Fibroblast of upper back skin (primary cell): ENCODE measurements around the gene RASL10A.

Source experiments
- DNase-seq: peaks from one replicate; pipeline ENCODE4 v3.0.0-alpha.2; 2013

Gene RASL10A

DNA sequence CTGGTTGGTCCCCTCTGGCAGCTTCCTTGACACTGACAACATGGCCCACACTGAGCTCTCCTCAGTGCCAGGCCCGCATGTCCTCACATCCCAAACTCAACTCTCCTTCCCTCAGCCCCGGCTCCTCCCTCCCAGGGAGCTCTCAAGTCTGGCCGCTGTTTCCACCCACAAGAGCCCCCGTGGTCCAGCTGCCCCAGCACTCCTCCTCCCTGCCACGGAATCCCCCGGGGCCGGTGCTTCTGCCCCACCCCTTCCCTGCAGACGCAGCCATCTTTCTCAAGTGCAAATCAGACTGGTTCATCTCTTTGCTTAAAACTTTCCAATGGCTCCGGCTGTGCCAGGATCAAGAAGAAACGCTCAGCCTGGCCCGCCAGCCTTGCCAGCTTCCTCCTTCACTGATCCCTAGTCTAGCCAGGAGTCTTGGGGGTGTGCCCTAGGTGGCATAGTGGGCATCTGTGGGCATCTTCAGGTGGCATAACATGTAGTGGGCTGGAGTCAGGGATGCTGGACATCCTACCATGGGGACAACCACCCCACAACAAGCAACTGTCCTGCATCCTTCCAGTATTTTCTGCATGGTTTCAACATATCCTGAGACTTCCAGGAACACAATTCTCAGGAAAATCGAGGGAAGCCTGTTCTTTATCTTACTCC is 22.3 kb upstream of the RASL10A start:
- no peak for DNase-seq

DNA sequence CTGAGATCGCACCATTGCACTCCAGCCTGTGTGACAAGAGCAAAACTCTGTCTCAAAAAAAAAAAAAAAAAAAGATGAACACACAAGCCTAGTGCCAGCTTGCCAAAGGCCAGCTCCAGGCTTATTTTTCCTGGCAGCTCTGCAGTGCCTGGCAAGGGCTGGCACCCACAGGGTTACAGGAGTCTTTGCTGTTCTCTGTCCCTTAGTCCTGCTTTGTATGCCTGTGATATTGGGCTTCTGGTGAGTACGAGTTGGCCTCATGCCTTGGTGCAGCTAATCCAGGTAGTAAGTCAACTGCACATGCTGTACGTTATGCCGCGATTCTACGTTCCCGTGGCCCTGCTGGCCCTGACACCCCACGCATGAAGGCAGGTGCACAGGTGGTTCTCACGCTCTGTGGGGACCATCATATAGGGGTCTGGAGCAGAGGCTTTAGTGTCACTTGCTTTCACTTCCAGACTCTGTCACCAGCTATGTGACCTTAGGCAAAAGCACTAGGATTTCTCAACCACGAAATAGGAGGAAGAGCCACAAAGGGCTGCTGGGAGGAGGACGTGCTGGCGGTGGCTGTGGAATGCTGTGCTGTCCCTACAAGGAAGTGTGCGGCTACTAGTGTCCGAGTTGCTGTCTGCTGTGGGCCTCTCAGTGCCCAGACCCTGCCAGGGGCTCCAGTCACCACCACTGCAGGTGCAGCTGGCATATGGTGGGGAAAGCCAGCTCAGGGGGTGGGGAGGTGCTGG is 21.4 kb upstream of the RASL10A start:
- no peak for DNase-seq

DNA sequence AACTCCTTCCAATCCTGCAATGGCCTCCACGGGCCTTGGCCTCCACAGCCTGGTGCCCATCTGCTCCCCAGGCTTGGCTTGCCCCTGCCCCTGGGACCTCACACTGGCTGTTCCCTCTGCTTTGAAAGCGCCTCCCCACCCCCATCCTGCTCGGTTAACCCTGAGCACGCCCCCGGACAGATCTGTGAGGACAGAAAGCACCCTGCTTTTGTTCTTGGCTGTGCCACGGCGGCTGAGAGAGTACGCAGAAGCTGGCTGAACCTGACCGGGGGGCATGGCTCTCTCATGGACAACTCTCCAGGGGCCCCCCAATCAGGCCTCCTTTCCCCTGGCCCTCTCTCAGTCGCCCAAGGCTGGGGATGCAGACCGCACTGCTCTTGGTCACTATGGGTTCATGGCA is 20.2 kb upstream of the RASL10A start:
- DNase-seq: no peak

DNA sequence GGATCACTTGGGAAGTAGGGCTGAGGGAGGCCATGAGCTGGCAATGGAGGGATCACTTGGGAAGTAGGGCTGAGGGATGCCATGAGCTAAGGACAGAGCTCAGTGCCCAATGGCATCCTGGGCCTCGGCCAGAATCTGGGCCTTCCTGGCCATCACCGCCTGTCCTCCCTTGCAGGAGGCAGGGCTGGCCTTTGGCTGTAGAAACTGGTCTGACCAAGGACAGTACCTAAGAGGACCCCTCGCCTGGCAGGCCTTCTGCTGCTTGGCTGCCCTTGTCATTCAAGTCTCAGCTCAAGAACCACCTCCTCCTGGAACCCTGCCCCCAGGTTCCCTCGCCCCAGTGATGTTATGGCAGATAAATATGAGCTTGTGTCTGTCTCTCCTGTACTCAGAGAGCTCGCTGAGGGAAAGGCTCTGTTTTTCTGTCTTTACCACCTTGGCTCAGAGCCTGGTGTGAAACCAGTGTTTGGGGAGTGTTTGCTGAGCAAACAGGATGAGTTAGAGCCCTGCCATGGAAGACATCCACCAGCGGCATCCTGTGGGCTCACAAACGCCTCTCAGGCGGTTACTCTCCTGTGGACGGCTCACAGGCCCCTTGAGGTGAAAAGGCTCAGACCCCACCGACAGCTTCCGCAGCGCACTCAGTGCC is 19.3 kb upstream of the RASL10A start:
- no peak for DNase-seq

DNA sequence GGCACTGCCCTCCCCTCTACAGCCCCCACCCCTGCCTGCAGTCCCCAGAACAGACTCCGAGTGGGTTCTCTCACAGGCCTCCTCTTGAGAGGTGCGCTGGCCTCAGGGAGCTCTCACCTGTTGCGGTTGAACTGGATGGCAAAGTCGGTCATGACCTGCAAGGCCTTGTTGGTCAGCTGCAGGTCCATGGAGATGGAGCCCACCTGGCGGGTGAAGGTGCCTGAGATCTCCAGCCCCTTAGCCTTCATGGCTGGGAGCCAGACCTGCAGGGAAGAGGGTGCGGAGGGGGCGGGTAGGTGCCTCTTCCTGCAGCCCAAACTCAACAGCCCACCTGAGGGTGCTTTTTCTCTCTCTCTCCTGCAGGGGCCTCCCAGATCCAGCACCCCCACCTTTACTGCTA is 18.7 kb upstream of the RASL10A start:
- no peak for DNase-seq

DNA sequence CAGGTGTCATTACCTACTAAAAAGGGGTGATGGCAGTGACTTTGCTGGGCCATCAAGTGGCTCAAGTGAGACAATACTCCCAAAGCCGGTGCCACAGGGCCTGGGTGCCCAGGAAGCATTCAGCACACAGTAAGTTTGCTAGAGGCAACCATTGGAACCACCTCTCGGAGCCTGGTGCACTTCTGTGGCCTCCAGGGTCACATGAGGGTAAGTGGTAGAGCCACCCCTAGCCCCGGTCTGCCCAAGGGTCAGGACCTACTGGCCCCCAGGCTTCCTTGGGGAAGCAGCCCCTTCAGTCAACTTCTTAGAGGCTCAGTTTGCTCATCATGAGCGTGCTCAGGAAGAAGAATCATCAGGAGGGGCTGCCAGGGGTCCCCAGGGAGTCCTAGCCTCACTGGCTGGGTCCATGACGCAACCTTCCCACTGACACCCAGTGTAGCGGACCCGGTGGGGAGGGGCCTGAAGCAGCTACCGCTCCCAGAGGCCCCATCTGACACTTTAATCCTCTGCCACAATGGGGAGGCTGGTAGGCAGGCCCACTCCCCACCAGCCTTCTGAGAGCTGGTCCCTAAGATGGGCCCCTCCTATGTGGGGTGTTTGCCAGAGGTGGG is 17.5 kb upstream of the RASL10A start:
- no peak for DNase-seq

DNA sequence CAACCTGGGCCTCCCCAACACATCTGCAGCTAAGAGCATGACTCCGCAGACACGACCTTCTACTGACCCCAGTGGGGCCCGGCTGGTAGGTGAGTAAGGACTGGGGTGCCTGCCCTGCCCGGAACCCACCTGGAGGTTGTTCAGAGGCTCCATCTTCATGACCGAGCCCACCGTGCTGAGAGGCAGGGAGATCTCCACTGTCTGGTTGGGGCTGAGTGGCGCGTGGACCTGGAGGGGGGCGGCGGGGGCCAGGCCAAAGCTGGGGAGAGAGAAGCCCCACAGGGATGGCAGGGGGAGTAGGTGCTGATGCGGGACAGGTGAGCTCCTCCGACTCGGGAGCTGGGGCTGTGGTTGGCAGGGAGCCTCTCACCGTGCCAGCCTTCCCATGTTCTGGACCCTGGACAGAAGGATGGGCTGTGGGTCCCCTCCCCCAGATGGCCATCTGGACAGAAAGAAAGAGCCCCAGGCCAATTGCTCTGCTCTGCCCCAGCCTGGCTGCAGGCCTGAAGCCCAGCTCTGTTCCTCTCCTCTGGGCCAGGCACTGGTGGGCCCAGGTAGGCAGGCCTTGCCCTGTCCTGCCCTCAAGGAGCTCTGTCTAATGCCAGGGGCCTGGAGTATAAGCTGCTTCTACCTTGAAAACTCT is 16.3 kb upstream of the RASL10A start:
- no peak for DNase-seq

DNA sequence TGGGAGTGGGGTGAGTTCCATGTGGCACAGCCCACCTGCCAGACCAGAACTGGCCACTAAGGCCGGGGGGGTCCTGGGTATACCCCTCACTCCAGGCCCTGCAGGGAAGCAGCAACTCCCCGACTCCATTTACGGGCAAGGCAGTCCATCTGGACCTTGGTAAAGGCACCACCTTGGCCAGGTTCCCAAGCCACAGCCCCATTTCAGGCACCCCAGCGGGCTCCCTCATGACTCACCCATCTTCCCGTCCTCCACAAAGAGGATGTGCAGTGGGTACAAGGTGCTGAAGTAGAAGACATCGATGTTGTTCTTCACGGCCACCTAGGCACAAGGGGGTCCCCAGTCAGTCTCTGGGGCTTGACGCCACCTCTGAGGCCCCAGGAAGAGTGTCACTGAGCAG is 15.7 kb upstream of the RASL10A start:
- DNase-seq: peak; percentile 15

DNA sequence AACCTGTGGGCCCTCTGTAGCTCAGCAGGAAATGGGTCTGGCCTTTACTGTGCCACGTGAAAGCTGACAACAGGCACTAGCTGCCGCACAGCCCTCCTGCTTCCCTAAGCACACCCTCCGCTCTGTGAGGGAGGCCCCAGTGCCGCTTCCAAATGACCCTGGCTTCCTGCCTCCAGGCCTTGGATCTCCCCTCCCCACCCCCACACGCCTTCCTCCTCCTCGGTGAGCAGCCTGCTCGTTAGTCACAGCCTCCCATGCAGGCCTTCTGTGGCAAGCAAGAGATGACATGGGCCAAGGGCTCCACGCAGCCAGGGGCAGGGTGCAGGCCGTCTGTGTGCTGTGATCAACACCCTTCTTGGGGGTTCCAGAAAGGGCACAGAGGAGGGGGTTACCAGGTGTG is 15.3 kb upstream of the RASL10A start:
- peak; percentile 77 for DNase-seq

DNA sequence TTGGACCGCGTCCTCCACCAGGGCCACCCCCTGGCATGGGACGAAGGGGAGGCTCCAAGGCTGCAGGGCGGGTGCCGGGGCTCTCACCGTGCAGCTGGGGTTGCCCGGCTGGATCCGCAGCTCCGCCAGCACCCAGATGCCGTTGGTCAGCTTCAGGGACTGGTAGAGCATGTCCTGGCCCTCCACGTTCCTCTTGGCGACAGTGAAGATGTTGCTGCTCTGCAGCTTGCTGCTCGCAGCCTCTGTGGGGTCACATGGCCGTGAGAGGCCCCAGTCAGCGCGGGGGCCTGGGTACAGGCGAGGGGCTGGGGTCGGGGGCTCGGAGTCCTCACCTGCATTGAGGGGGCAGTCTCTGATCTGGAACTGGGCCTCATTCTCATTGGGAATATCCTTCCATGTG is 14.8 kb upstream of the RASL10A start:
- DNase-seq: no peak

DNA sequence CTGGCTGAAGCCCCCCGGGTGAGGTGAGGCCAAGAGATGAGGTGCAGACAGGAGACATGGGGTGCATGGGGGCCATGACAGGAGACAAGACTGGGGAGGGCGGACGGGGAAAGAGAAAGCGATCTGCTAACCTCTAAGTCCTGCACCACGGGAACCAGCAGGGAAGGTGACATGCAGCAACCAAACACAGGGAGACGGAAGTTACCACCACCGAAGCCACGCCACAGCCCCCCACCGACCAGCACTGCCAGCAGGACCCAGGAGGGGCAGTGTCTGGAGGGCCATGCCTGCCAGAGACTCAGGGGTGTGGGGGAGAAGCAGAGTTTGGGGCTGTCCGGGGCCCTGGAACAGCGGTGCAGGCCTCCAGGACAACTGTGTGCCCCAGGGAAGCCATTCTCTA is 14.1 kb upstream of the RASL10A start:
- no peak for DNase-seq

DNA sequence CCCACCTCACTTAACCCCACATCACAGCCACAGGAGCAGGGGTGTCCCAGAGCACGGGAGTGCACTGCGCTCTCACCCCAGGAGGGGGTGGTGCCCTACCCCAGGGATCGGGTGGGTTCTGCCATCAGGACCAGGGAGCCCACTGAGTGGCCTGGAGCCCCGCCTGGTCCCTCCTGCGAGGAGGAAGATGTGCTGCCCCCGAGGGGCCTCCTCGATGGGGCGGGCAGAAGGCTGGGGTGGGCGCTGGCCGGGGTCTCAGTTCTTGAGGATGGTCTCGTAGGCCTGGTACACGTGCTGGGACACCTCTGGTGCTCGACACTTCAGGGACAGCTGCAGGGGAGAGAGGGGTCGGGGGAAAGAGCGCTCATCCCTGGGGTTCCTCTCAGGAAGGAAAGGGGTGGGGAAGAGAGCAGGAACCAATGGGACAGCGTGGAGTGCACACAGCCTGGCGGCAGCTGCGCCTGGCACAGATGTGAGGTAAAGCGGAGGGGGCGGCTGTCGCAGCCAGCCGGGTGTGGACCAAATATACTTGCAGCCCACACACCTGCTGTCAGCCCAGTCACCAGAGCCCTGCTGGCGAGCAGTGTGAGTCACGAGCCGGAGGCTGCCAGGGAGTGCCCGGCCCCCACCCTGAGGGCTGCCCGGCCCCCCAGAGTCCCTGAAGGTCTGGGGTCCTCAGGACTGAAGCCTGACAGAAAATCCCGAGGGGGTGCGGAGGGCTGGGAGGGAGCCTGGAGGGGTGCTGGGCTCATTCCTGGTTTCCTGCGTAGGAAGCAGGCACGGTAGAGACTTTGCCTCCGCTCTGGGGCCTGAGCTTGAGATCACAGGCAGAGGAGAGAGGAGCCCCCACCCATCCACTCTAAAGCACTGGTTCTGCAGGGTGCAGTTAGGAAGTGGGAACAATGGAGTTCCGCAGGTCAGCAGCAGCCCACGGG is 13.3 kb upstream of the RASL10A start:
- no peak for DNase-seq

DNA sequence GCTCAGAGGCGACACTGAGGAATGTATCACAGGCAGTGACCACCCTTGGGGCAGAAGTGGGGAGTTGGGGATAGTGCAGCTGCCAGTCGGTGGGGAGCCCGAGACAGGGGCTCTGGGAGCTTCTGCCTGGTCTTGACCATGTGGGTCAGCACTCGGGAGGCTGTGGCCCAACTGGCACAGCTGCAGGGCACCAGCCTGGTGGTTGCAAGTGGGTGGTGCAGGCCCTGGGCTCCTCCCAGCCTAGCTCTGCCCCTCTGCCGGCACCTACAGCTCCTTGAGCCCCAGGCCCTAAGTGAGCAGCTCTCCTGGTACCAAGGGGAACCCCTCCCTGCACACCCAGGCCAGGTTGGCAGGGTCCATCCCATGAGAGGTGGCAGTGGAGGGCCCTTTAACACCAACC is 12.6 kb upstream of the RASL10A start:
- DNase-seq: no peak

DNA sequence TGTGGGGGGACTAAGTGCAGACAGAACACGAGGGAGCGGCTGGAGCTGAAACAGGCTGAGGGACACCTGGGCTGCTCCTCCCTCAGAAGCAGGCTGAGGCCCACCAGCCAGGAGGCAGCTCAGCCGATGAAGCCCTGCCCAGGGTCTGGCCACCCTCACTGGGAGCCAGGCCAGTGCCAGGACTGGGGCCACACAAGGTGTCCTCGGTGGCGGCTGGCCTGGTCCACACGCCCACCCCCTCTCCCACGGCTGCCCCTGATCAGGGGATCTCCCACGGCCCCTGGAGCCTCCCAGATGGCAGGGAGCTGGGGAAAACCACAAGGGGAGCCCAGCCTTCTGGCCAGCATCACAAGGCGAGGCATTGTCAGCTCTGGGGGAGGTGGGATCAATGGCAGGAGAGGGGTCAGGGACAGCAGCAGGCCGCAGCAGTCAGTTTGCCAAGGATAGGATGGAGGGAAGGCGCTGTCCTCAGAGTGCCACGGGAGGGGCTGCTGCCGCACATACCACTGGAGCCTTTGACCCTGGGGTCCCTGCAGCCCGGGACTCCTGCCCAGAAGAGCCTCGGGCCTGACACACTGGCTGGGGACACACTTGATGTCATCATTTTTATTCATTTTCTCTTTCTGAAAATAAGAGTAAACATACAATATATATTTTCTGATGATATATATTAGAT is 11.7 kb upstream of the RASL10A start:
- DNase-seq: no peak

DNA sequence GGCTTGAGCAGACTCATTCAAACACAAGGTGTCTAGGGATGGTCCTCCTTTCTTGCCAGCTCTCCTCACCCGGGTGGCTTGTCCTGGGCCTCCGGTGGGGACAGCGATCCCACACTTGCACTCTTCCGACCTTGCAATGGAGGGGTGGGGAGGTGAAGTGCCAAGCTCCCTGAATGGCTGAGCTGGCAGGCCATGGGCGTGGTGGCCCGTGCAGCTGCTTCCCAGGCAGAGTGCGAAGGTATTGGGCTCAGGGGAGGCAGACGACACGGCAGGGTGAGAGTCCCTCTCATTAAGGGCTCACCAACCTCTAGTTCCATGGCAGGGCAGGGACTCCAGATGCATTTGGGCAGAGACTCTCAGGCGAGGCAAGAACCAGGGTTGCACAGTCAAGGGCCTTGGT is 11.0 kb upstream of the RASL10A start:
- DNase-seq: no peak

DNA sequence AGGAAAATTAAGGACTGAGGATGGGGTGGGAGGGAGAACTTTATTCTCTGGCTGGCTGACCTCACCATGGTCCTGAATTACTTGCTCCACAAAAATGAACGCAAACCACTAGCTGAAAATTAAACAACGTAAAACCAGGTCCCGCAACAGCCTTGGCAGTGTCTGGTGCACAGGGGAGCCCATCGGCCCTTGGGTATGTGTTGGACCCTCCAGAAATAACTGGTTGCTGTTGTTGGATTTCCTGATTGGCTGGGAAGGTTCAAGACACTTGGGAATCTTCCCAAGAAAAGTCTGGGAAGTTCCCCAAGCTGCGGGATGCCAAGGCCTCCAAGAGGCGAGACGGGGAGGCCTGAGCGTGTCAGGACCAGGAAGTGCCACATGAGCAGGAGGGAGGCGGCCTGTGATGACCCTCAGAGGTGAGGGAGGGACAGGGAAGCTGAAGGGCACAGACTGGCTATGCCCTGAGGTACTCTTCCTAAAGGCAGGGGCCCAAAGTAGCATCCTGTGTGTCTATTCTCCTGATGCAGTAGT is 10.4 kb upstream of the RASL10A start:
- no peak for DNase-seq

DNA sequence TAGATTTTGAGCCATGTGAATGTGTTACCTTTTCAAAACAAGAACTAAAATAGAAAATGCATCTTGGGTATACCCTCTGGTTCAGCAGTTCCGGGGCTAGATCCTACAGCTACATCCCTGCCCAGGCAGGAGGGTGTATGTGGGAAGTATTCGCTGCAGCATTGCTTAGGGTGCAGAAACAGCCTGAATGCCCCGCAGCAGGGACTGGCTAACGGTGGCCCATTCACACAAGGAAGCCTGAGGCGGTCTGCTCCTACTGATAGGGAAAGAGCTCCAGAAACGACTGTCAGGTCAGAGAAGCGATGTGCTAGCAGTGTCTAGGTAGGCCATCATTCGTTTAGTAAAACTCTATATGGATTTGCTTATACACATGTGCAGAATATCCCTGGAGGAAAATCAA is 9.9 kb upstream of the RASL10A start:
- DNase-seq: no peak

DNA sequence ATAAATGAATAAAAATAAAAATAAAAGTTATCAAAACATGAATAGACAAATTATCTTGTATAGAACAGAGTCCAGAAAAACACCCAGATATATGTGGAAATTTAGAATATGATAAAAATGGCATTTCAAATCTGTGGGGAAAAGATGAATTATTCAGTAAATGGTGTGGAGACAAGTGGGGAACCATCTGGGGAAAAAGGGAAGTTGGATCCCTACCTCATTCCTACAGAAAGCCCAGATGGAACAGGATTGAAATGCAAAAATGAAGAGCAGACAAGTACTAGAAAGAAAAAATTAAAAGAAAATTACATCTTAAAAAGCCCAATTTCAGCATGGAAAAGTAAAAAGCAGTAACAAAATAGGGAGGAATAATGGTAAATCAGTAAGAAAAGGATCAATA is 8.1 kb upstream of the RASL10A start:
- DNase-seq: no peak

DNA sequence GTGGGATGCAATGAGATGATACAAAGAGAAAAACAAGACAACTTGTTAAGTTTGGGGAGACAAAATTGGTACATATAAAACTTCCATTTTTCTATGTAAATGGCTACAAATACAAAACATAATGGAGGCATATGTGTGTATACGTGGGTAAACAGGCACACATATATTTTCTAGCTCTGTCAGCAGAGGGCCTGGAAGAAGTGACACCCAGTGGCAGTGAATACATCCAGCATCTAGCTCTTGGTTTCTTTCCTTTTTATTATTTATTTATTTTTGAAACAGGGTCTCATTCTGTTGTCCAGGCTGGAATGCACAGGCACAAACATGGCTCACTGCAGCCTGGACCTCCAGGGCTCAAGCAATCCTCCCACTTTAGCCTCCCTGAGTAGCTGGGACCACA is 5.0 kb upstream of the RASL10A start:
- DNase-seq: no peak

DNA sequence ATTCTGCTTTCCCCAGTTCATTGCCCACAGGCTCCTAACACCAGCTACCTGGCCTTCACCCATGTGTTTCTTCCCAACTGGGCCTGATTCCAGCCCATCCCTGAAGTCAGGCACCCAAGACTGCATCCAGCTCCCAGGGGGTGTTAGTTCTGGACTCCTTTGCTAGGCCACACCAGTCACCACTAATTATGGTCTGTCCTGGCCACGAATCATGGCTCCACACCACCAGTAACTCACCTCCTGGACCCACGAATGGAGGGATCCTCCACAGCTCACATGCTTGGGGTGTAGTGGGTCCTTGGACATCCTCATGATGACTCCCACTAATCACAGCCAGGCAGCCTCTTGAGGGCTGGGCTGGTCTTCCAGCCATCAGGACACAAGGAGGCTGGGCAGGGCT is 3.6 kb upstream of the RASL10A start:
- no peak for DNase-seq

DNA sequence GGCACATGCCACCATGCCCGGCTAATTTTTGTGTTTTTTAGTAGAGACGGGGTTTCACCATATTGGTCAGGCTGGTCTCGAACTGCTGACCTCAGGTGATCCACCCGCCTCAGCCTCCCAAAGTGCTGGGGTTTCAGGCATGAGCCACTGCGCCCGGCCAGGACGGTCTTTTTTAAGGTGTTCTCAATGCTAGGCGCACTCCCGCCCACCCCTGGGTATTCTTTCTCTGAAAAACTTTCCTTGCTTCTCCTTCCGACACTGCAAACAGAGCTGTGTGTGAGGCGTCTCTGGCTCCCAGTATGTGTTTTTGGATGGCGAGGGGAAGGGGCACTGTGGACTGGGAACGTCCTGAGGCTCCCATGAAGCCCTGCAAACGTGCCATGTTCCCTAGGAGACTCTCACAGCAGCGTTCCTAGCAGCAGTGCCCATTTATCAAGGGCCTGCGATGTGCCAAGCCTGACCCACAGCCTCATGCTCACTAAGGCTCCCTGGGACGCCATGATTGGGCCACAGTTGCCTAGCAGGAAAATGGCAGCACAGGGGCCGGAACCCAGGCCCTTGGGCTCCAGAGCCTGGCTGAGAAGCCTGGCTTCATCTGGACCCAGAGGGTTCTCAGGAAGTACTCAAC is 2.4 kb upstream of the RASL10A start:
- DNase-seq: no peak
